Esophagus squamous epithelium (tissue), 4 donors: ENCODE results near the gene TOX3.

ENCODE experiments used
- POLR2A ChIP-seq, 4 donors: fragments of 450-650 bp; IDR thresholded peaks; one replicate each; pipeline ENCODE4 v1.6.1; 2017; ENCODE audit warnings: antibody characterized with exemption in 4 of 4, mild to moderate bottlenecking in 4 of 4, moderate library complexity in 3 of 4
- TF ChIP-seq, protein P1 (sequence below), 6 experiments: fragments of 450-650 bp in 4 of 6; fragments of 200-600 bp in 2 of 6; sonication (generic) in 2 of 6; IDR thresholded peaks; one replicate each; pipeline ENCODE4 v1.5.1; 2016 to 2019; ENCODE audit warnings: antibody characterized with exemption in 6 of 6, mild to moderate bottlenecking in 4 of 6, moderate library complexity in 4 of 6

DNA sequence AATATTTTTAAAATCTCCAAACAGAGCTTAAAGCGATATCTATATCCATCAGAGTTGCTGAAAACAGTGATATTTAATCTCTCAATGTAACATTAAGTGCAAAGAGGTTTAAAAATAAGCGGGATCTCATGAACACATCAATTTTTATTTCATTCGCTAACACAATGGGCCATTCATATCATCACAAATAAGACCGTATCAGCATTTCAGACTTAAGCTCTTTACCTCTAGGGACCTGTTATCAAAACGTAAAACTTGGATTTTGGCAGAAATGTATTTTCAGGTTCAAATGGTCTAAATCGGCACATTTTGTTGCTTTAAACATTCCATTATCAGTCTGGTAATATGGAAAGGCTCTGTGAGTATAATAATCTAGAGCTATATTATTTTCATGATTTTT is 77.9 kb downstream of the TOX3 start:
- TF ChIP-seq, protein P1, sequence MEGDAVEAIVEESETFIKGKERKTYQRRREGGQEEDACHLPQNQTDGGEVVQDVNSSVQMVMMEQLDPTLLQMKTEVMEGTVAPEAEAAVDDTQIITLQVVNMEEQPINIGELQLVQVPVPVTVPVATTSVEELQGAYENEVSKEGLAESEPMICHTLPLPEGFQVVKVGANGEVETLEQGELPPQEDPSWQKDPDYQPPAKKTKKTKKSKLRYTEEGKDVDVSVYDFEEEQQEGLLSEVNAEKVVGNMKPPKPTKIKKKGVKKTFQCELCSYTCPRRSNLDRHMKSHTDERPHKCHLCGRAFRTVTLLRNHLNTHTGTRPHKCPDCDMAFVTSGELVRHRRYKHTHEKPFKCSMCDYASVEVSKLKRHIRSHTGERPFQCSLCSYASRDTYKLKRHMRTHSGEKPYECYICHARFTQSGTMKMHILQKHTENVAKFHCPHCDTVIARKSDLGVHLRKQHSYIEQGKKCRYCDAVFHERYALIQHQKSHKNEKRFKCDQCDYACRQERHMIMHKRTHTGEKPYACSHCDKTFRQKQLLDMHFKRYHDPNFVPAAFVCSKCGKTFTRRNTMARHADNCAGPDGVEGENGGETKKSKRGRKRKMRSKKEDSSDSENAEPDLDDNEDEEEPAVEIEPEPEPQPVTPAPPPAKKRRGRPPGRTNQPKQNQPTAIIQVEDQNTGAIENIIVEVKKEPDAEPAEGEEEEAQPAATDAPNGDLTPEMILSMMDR (IDR thresholded peaks at IDR 0.05) = no peak
- no peak for TF ChIP-seq POLR2A (IDR thresholded peaks at IDR 0.05)
